SH-SY5Y (cell line): ENCODE data around the gene ALPK3.

Source experiments
- GATA2 ChIP-seq: IDR thresholded peaks from 2 replicates; pipeline ENCODE4 v1.6.1; 2011; ENCODE audit warnings: mild to moderate bottlenecking, low read depth, low read length
- GATA3 ChIP-seq: IDR thresholded peaks from 2 replicates; pipeline ENCODE4 v1.6.1; 2011; ENCODE audit warnings: low read depth, mild to moderate bottlenecking, low read length, moderate library complexity

- TF ChIP-seq GATA2 (no peak), GATA3 (no peak)
Observed at GRCh38 chr15:84797801-84798200, 19.4 kb upstream of the ALPK3 start.
